C4-2B (cell line): Measurements from ENCODE around the gene PALLD.

Experiments used
- CTCF ChIP-seq: fragments of 450-650 bp; conservative IDR thresholded peaks from 2 replicates; pipeline ENCODE4 v1.5.1; 2017; ENCODE audit warnings: mild to moderate bottlenecking
- ZFX ChIP-seq: fragments of 450-650 bp; IDR thresholded peaks from 2 replicates; pipeline ENCODE4 v1.6.1; 2017

GRCh38 chr4:168490711-168491110 is 6.1 kb upstream of the PALLD start:
- no peak for TF ChIP-seq CTCF
- no peak for TF ChIP-seq ZFX
